Activated T-helper 1 cell treated with Interleukin-2 at 50 U/mL for 16 hours (primary cell): Measurements from ENCODE around the gene KLHL29.

Source experiments
- DNase-seq: peaks from one replicate; pipeline ENCODE4 v3.0.0-alpha.2; 2020; ENCODE audit warnings: low read depth

KLHL29 gene

GRCh38 chr2:23616630-23617029 is 231.7 kb downstream of the KLHL29 start:
- DNase-seq = no peak

- DNase-seq = no peak
These were observed 232.3 kb downstream of the KLHL29 start for GRCh38 chr2:23617167-23617810.

DNA sequence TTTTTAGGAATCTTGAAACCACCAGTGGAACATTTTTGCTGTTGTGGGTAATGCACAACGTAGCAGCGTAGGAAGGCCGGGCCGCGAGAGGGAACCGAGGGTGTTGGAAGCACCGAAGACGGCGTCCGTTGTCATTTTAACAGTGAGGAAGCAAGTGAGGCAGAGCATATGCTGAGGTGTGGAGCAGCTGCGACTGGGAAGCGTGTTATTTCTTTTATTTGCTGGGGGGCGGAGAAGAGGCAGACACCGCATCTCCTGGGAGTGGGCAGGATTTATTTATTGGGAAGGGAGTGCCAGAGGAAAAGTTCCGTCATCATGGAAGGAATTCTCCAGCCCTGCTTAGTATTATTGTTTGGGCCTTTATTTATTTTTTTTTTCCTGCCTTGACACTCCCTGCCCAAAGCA is 232.8 kb downstream of the KLHL29 start:
- DNase-seq = no peak

- no peak for DNase-seq
These were observed 233.3 kb downstream of the KLHL29 start for GRCh38 chr2:23618265-23618664.

- no peak for DNase-seq
These were observed 234.0 kb downstream of the KLHL29 start for GRCh38 chr2:23618794-23619530.

DNA sequence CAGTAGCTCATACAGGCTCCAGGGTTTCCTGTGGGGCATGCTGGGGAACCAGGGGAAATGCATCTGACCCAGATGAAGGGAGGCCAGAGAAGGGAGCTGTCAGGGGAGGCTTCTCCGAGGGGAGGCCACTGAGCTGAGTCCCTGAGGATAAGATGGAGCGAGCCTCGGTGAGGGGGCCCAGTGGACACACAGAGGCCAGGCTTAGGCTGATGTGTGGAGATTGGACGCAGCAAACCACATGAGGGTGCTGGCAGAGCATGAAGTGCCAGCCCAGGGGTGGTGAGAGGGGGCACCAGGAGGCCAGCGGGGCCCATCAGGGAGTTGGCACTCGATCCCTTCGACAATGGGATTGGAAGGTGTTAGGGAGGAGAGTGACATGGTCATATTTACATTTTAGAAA is 235.0 kb downstream of the KLHL29 start:
- no peak for DNase-seq

- DNase-seq = no peak
These were observed 235.9 kb downstream of the KLHL29 start for GRCh38 chr2:23620841-23621341.

- DNase-seq = no peak
These were observed 236.6 kb downstream of the KLHL29 start for GRCh38 chr2:23621616-23622015.

DNA sequence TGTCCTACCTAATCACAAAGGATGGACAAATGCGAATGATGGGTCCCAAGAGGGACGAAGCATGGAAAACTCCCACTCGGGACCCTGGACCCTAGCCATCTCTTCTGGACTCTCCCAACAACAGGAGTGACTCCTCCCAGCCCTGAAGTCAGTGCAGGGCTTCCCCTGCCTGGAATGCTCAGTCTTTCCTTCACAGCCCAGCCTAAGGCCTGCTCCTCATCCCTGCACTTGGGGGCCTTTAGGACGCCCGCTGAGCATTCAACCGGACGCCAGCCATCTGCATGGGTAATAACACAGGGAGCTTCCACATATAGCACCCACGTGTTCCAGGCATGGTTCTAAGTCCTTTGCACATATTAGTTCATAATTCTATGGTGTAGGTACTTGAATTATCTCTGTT is 237.5 kb downstream of the KLHL29 start:
- DNase-seq = no peak

DNA sequence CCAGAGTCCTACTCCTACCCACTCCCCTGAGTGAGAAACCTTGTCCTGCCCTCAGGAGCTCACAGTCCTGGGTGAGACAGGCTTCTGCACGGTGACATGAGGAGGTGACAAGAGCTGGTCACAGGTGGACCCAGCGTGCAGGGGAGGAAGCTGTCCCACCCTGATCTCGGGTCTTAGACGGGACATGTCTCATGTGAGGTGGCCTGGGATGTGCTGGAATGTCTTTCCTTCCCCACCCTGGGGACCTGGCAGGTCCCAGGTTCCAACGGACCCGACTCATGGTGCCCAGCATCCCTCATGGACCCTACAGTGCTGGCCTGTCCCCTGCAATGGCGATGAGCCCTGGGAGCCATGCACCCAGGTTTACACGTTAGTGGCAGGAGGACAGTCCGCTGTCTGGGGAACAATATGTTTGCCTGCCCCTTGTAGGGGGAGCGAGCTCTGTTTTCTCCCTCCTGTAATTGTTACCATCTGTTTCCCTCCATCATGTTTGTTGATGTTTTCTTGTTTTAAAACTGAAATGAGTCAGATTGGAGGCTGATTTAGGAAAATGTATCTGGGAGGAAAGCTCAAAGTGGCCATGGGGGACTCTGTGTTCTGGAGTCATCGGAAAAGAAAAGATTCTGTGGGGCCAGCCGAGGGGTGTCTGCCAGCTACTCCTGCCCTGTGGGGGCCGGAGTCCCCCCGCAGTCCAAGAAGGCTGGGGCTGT is 238.1 kb downstream of the KLHL29 start:
- no peak for DNase-seq

GRCh38 chr2:23624378-23624777 is 239.4 kb downstream of the KLHL29 start:
- DNase-seq = no peak

GRCh38 chr2:23624915-23625314 is 239.9 kb downstream of the KLHL29 start:
- no peak for DNase-seq

DNA sequence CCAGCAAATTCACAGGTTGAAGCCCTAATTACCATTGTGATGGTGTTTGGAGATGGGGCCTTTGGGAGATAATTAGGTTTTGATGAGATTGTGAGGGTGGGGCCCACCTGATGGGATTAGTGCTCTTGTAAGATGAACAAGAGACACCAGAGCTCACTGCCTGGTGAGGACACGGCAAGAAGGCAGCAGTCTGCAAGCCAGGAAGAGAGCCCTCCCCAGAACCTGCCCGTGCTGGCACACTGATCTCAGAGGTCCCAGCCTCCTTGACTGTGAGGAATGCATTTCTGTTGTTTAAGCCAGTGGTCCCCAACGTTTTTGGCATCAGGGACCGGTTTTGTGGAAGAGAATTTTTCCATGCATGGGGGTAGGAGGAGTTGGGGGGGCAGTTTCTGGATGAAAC is 240.7 kb downstream of the KLHL29 start:
- no peak for DNase-seq

DNA sequence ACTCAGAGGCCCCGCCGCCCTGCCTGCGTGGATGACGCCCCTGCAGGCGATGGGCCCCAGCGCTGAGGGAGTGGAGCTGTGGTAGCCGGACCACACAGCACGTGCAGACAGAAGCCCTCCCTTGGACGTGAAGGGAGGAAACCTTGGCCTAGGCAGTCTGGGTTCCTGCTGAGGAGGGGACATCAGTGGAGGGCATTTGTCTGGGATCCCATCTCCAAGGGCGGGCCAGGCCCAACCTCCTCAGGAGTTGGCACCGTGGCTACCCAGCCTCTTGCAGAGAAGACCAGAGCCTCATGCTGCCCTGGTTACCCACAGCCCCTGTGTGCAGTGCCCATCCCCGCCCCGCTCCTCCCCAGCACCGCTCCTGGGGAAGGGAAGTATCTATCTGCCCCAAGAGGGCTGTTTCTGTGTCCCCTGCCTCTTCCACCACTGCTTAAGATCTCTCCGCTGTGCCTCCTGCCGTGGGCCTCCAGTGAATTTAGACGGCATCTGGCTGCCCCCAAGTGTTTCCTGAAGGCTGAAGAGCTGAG is 241.8 kb downstream of the KLHL29 start:
- DNase-seq = no peak

DNA sequence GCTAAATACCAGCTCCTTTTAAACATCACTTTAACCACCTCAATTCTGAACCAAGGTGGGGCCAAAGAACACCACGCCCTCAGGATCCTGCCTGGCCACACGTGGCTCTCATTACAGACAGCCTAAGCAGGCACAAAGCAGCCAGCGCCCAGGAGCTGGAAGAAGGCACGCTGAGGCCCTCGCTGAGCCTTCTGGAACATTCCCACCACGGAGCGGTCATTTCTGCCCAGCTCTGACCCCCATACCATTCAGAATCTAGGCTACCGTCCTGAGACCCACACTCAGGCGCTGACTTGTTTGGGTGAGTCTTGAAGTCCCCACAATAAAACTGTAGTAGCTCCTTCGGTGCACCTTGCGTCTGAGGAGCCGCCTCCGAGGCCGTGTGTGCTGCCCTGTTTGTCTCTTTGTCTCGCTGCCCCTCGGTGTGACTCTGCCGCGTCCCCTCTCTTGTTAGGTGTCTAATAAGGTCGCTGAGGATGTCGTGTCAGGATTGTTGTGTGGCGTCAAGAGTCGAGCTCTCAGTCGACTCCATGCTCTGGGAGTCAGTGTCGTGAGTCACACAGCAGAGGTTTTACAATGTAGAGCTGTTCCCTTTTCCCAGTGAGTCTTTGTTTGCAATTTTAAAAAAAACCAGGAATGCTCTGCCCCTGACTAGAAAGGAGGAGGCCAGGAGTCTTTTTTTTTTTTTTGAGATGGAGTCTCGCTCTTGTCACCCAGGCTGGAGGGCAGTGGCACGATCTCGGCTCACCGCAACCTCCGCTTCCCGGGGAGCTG is 242.4 kb downstream of the KLHL29 start:
- no peak for DNase-seq

GRCh38 chr2:23628926-23629771 is 244.2 kb downstream of the KLHL29 start:
- no peak for DNase-seq

DNA sequence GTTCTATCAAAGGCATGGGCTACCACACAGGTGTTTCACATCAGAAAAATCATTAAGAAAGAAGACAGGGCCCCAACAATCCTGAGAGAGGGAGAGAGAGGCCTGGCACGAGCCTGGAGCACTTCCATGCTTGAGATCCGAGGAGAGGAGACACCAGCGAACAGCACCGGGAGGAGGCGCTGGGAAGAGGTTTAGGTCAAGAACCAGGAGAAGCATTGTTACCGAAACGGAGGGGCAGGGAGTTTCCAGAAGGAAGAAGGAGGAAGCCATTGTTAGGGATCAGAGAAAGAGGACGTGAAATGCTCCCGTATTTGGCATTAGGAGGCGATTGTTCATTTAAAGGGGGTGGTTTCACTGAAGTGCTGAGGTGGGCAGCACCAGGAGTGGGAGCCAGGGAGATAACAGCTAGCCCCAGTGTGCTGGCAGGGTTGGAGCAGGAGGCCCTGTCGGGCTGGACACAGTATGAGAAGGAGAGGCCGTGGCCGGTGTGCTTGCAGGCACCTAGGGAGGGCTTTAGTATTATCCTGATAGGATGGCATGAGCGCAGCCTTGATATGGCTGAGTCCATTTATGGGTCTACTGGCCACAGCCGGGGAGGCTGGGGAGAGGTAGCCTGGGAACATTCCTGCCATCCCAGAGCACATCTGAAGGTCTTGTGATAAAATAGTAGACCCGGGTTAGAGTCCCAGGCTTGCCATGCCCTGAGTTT is 244.9 kb downstream of the KLHL29 start:
- DNase-seq = no peak

DNA sequence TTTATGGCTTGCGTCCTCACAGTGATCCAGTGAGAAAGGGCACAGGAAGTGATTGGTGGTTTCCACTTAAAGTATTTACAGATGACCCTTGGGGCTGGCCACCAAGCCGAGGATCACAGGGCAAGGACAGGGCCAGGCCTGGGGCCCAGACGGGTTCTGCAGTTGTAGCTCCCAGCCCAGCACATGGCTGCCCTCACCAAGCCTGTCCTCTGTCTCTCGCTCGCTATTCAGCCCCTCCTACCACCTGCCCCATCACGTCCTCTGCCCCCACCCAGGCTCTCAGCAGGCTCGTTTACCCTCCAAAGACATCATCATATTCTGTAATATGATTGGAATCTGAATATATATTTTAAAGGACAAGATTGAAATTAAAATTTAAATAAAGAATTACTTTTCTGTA is 246.0 kb downstream of the KLHL29 start:
- no peak for DNase-seq

DNA sequence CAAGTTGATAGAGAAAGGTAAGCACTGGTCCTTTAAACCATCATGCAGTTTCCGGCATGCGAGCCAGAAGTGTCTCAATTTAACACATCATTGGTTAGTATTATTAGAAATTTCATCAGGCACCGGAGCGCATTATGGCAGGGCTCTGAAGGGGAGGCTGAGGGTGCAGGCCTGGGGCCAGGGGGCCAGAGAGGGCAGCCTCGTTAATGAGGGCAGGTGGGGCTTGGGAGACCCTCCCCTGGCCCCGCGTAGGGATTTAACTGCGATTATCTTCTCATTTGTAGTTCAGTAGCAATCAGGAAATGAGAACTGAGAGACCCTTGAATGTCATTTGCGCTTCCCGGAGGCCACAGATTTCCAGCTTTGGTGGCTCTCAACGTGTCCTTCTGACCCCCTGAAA is 246.4 kb downstream of the KLHL29 start:
- no peak for DNase-seq

- no peak for DNase-seq
These were observed 247.4 kb downstream of the KLHL29 start for GRCh38 chr2:23632386-23632785.
